GM12874 (cell line): ENCODE results near the gene CYTH3.

Experiments
- TF ChIP-seq, protein P1 (sequence below): IDR thresholded peaks from 2 replicates; pipeline ENCODE4 v1.5.1; 2011; ENCODE audit warnings: low read depth, mild to moderate bottlenecking, control low read depth, low read length, moderate library complexity; ENCODE audit not compliant: insufficient read depth

The CYTH3 gene

DNA sequence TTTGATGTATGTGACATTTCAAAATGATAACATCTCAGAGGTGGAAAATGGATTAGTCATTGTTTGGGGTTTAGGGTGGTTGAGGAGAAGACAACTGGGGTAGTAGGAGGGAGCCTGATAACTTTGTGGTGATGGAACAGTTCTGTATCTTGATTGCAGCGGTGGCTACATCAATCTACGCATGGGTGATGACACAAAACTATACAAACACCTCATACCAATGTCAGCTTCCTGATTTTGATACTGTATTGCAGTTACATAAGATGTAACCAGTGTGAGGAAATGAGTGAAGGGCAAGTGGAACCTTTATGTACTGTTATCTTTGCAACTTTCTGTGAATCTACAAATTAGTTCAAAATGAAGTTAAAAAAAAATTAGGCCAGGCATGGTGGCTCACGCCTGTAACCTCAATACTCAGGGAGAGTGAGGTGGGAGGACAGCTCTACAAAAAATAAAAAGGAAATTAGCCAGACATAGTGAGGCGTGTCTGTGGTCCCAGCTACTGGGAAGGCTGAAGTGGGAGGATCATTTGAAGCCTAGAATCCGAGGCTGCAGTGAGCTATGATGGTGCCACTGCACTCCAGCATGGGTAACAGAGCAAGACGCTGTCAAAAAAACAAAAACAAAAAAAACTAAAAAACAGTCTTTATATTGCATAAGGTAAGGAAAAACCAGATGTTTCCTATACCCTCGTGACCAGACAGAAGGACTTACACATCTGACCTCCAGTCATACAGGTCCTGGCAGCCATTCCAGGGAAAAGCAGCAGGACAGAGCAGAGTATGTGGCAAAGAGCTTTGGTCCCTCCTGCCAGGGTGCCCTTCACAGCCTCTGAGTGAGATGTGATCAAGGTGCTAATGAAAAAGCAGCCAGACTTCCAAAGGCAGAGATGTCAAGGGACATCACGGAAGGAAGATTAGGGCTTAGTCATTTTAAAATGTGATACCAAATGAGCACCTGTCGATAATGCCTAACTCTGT is 50.8 kb downstream of the CYTH3 start:
- TF ChIP-seq, protein P1, sequence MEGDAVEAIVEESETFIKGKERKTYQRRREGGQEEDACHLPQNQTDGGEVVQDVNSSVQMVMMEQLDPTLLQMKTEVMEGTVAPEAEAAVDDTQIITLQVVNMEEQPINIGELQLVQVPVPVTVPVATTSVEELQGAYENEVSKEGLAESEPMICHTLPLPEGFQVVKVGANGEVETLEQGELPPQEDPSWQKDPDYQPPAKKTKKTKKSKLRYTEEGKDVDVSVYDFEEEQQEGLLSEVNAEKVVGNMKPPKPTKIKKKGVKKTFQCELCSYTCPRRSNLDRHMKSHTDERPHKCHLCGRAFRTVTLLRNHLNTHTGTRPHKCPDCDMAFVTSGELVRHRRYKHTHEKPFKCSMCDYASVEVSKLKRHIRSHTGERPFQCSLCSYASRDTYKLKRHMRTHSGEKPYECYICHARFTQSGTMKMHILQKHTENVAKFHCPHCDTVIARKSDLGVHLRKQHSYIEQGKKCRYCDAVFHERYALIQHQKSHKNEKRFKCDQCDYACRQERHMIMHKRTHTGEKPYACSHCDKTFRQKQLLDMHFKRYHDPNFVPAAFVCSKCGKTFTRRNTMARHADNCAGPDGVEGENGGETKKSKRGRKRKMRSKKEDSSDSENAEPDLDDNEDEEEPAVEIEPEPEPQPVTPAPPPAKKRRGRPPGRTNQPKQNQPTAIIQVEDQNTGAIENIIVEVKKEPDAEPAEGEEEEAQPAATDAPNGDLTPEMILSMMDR: no peak

DNA sequence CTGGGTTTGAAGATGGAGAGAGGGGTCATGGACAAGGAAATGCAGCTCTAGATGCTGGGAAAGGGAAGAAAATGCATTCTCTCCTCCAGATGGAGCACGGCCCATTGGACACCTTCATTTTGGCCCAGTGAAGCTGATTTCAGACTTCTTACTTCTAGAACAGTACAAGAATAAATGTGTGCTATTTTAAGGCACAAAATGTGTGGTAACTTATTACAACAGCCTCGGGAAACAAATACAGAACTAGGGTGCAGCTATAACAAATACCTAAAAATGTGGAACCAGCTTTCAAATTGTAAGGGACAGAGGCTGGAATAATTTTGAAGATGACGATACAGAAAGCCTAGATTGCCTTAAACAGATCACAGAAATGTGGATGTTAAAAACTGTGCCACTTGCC is 54.1 kb downstream of the CYTH3 start:
- TF ChIP-seq, protein P1: no peak

DNA sequence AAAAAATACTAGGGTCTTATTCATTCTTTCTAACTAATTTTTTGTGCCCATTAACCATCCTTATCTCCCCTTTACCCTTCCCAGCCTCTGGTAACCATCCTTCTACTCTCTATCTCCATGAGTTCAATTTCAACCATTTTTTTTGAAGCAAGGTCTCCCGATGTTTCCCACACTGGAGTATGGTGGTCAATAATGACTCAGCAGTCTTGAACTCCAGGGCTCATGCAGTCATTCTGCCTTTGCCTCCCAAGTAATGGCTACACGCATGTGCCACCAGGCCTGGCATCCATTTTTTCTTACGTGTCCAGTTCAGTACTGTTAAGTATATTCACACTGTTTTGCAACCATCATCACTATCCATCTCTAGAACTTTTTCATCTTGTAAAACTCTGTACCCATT is 60.4 kb downstream of the CYTH3 start:
- TF ChIP-seq, protein P1: no peak

DNA sequence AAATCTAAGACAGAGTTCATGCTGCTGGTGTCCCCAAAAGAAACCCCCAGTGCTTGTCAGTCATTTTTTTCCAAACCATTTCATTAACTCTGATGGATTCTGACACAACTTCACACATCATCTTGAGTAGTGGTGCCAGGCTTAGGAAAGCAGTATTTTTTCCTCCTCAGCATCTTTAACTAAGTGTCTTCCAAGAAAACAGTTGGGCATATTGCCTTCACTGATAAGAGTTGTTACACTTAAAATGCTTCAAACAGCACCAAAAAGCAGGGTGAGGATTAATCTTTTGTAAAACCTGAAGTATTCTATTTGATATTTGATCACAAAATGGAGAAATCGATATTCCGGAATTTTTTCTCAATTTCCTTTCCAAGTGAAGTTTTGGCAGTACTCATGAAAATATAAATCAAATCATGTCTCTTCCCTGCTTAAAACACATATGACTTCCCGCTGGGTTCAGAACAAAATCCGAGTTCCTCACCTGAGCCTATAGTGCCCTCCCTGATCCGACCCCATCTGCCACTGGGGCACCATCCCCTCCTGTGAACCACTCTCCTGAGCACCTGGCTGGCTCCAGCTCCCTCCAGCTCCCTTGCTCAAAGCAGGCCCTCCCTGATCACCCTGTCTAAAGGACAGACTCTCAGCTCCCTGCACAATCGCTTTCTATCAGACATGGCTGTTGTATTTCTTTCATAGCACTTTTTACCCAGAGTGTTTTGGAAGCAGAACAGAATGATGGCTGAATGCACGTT is 61.6 kb downstream of the CYTH3 start:
- TF ChIP-seq, protein P1: no peak

DNA sequence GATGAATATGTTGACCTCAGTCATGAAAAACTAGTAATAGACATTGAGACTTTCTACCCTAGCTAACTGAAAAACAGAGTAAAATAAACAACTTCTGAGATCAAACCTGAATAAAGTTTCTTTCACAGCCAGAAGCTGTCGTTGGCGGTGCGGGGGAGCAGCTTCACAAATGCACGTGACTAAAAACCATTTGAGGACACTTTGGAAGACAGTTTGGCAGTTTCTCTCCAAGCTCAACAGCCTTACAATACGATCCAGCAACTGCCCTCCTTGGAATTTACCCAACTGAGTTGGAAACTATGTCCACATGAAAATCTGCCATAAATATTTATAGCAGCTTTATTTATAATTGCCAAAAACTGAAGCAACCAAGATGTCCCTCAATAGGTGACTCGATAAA is 63.1 kb downstream of the CYTH3 start:
- TF ChIP-seq, protein P1: no peak

DNA sequence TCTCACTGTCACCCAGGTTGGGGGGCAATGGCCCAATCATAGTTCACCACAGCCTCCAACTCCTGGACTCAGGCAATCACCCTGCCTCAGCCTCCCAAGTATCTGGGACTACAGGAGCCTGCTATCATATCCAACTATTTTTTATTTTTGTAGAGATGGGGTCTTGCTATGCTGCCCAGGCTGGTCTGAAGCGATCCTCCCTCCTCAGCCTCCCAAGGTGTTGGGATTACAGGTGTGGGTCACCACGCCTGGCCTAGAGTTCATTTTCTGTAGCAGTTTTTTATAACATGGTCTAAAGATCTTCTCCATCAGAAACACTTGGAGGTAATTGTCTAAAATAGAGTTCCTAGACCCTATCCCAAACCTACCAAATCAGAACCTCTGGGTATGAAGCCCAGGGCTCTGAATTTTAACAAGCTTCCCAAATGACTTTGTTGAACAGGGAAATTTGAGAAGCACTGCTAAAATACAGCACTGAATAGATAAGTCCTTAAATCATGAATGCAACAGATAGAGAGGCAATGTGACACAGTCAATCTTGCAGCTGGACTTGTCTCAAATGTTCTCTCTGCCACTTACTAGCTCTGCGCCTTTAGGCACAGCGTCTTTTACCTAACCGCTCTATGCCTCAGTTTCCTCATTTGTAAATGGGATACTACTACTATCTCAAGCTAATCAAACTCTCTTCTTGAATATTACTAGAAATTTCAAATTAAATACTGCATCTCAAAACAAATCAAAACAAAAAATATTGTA is 63.7 kb downstream of the CYTH3 start:
- TF ChIP-seq, protein P1: no peak
